ENCODE data around the gene DCAF4.
"Not testable (repeated sequence)": the region's sequence is repeated elsewhere in the genome, so short reads cannot be mapped to it uniquely, and the experiment has no call there.

- not testable (repeated sequence) for TF ChIP-seq CTCF (IDR thresholded peaks at IDR 0.05); POLR2A (IDR thresholded peaks at IDR 0.05); POLR2AphosphoS5 (IDR thresholded peaks at IDR 0.05; ENCODE audit: insufficient read depth in 1 of 2, low read depth in 1 of 2)
Observed at GRCh38 chr14:72962336-72962754, 36.1 kb downstream of the DCAF4 start.
